Measurements from ENCODE around the gene OTOP2. TPM values are rescaled to one million over a fixed set of nuclear protein-coding genes. Genes with fewer than 3 reads are reported as not detected.

OTOP2 gene
- total and polyA plus RNA-seq, 9 of the 15 experiments (the other 6 are each of a cell fraction or from before 2014, with no cell fraction given), result 0.04 to 0.36 (median 0.14) TPM; not detected in 1

DNA sequence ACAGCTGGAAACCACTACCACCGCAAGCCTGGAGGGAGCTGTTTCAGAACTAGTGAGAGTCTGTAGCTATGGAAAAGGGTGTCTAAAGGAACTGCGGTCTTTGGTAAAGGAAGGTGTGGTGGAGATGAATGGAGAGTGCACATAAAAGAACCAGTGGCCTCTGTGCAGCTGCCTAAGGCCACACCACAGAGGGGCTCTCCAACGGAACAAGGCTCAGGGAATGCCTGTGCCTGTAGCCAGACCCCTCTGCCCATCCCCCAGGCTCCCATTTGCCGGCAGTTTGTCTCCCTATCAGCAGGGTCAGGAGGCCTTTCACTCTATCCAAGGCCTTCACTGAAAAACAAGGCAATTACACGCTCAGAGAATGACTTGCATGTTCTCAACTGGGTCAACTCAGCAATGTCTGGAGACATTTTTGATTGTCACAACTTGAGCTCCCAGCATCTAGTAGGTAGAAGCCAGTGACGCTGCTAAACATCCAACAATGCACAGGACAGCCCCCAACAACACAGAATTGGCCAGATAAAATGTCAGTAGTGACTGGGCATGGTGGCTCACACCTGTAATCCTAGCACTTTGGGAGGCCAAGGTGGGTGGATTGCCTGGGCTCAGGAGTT, 48.0 kb upstream of the OTOP2 start (continued):
- TF ChIP-seq ZEB2 (IDR thresholded peaks at IDR 0.05), result peak; percentile 32; the same call in 1 of the 2 replicates
- no peak for TF ChIP-seq EGR1 (conservative IDR thresholded peaks at IDR 0.05)
- peak; percentile 76; the same call in 1 of the 2 replicates for TF ChIP-seq GATAD2B (IDR thresholded peaks at IDR 0.05; ENCODE audit: borderline replicate concordance)
- no peak for TF ChIP-seq ZNF224 (CRISPR knock-in tag; IDR thresholded peaks at IDR 0.05)
- TF ChIP-seq, protein P1, sequence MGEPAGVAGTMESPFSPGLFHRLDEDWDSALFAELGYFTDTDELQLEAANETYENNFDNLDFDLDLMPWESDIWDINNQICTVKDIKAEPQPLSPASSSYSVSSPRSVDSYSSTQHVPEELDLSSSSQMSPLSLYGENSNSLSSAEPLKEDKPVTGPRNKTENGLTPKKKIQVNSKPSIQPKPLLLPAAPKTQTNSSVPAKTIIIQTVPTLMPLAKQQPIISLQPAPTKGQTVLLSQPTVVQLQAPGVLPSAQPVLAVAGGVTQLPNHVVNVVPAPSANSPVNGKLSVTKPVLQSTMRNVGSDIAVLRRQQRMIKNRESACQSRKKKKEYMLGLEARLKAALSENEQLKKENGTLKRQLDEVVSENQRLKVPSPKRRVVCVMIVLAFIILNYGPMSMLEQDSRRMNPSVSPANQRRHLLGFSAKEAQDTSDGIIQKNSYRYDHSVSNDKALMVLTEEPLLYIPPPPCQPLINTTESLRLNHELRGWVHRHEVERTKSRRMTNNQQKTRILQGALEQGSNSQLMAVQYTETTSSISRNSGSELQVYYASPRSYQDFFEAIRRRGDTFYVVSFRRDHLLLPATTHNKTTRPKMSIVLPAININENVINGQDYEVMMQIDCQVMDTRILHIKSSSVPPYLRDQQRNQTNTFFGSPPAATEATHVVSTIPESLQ (CRISPR knock-in tag; IDR thresholded peaks at IDR 0.05), result no peak
- no peak for TF ChIP-seq SAP30 (IDR thresholded peaks at IDR 0.05; ENCODE audit: borderline replicate concordance, insufficient read depth, low read depth, low read length, poor library complexity, severe bottlenecking)
- TF ChIP-seq MYC (IDR thresholded peaks at IDR 0.05; ENCODE audit: low read depth, low read length), result 0 out of 2 replicates have a peak, but pooled peaks have one; percentile 19
- no peak for TF ChIP-seq MYC (CRISPR knock-in tag; IDR thresholded peaks at IDR 0.05; ENCODE audit: borderline replicate concordance, low read depth)
- no peak for TF ChIP-seq RAD51 (IDR thresholded peaks at IDR 0.05; ENCODE audit: borderline replicate concordance, low read depth)
- TF ChIP-seq RBFOX2 (IDR thresholded peaks at IDR 0.05; ENCODE audit: low read depth, low read length), result peak; percentile 54; the same call in 1 of the 2 replicates
- TF ChIP-seq, protein P2, sequence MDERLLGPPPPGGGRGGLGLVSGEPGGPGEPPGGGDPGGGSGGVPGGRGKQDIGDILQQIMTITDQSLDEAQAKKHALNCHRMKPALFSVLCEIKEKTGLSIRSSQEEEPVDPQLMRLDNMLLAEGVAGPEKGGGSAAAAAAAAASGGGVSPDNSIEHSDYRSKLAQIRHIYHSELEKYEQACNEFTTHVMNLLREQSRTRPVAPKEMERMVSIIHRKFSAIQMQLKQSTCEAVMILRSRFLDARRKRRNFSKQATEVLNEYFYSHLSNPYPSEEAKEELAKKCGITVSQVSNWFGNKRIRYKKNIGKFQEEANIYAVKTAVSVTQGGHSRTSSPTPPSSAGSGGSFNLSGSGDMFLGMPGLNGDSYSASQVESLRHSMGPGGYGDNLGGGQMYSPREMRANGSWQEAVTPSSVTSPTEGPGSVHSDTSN (CRISPR knock-in tag; IDR thresholded peaks at IDR 0.05; ENCODE audit: low read depth), result no peak
- TF ChIP-seq, protein P2 (tag; conservative IDR thresholded peaks at IDR 0.05; ENCODE audit: low read depth), result peak; percentile 73
- TF ChIP-seq ZNF274 (IDR thresholded peaks at IDR 0.05; ENCODE audit: borderline replicate concordance, low read depth, low read length), result no peak
- TF ChIP-seq ZFPM2 (CRISPR knock-in tag; IDR thresholded peaks at IDR 0.05), result no peak
- TF ChIP-seq, protein P3, sequence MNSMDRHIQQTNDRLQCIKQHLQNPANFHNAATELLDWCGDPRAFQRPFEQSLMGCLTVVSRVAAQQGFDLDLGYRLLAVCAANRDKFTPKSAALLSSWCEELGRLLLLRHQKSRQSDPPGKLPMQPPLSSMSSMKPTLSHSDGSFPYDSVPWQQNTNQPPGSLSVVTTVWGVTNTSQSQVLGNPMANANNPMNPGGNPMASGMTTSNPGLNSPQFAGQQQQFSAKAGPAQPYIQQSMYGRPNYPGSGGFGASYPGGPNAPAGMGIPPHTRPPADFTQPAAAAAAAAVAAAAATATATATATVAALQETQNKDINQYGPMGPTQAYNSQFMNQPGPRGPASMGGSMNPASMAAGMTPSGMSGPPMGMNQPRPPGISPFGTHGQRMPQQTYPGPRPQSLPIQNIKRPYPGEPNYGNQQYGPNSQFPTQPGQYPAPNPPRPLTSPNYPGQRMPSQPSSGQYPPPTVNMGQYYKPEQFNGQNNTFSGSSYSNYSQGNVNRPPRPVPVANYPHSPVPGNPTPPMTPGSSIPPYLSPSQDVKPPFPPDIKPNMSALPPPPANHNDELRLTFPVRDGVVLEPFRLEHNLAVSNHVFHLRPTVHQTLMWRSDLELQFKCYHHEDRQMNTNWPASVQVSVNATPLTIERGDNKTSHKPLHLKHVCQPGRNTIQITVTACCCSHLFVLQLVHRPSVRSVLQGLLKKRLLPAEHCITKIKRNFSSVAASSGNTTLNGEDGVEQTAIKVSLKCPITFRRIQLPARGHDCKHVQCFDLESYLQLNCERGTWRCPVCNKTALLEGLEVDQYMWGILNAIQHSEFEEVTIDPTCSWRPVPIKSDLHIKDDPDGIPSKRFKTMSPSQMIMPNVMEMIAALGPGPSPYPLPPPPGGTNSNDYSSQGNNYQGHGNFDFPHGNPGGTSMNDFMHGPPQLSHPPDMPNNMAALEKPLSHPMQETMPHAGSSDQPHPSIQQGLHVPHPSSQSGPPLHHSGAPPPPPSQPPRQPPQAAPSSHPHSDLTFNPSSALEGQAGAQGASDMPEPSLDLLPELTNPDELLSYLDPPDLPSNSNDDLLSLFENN (IDR thresholded peaks at IDR 0.05; ENCODE audit: low read depth in 2 of 2, low read length in 2 of 2), result 0 out of 4 replicates have a peak, but pooled peaks of 1 of the 2 experiments have one; percentile 4
- TF ChIP-seq KDM2B (CRISPR knock-in tag; IDR thresholded peaks at IDR 0.05), result 0 out of 2 replicates have a peak, but pooled peaks have one; percentile 3
- peak; percentile 90 for TF ChIP-seq ZNF175 (CRISPR knock-in tag; IDR thresholded peaks at IDR 0.05; ENCODE audit: low read depth)
- TF ChIP-seq YY1 (IDR thresholded peaks at IDR 0.05; ENCODE audit: borderline replicate concordance in 1 of 3, control insufficient read depth in 1 of 3, extremely low read depth in 1 of 3, insufficient read depth in 3 of 3, insufficient read length in 1 of 3, insufficient replicate concordance in 2 of 3, low read depth in 1 of 3, low read length in 2 of 3), result peak in 1 of 3 experiments; percentile 74
- TF ChIP-seq SMARCA5 (IDR thresholded peaks at IDR 0.05), result 0 out of 2 replicates have a peak, but pooled peaks have one; percentile 17
